Sigmoid colon (tissue), 7 donors: Measurements from ENCODE around the gene TTC22. TPM values are rescaled to one million over a fixed set of nuclear protein-coding genes. Genes with fewer than 3 reads are reported as not detected.

Experiments used
- DNase-seq: peaks from one replicate; pipeline ENCODE4 v3.0.0-alpha.2; 2019
- H3K27ac ChIP-seq, 4 donors: fragments of 200-600 bp; sonication (generic); one replicate each; pipeline ENCODE4 v1.5.1; 2016 to 2019; ENCODE audit warnings: mild to moderate bottlenecking in 1 of 4
- H3K27me3 ChIP-seq, 3 donors: fragments of 200-600 bp; sonication (generic); one replicate each; pipeline ENCODE4 v1.5.1; 2019; ENCODE audit warnings: mild to moderate bottlenecking in 1 of 3
- H3K36me3 ChIP-seq, 4 donors: fragments of 200-600 bp; sonication (generic); one replicate each; pipeline ENCODE4 v1.5.1; 2016 to 2019
- H3K4me1 ChIP-seq, 4 donors: fragments of 200-600 bp; sonication (generic); one replicate each; pipeline ENCODE4 v1.5.1; 2017 to 2019
- H3K4me3 ChIP-seq, 4 donors: fragments of 200-600 bp; sonication (generic); one replicate each; pipeline ENCODE4 v1.5.1; 2017 to 2019; ENCODE audit warnings: mild to moderate bottlenecking in 2 of 4, moderate library complexity in 1 of 4
- H3K9me3 ChIP-seq, 4 donors: fragments of 200-600 bp in 3 of 4; sonication (generic) in 3 of 4; one replicate each; pipeline versions ENCODE4 v1.5.1 to v1.6.1; 2013 to 2019
- CTCF ChIP-seq, 4 experiments: fragments of 450-650 bp in 3 of 4; fragments of 200-600 bp in 1 of 4; IDR thresholded peaks; one replicate each; pipeline ENCODE4 v1.5.1; 2016 to 2019; ENCODE audit warnings: antibody characterized with exemption in 4 of 4, mild to moderate bottlenecking in 3 of 4, moderate library complexity in 2 of 4
- EP300 ChIP-seq, 4 donors: sonication (generic); formaldehyde crosslinking; IDR thresholded peaks; one replicate each; pipeline ENCODE4 v1.6.1; 2017; ENCODE audit warnings: antibody characterized with exemption in 4 of 4
- POLR2A ChIP-seq, 2 donors: fragments of 450-650 bp; IDR thresholded peaks; one replicate each; pipeline ENCODE4 v1.6.1; 2016; ENCODE audit warnings: antibody characterized with exemption in 2 of 2, mild to moderate bottlenecking in 2 of 2, moderate library complexity in 2 of 2
- POLR2AphosphoS5 ChIP-seq, 4 donors: sonication (generic); formaldehyde crosslinking; IDR thresholded peaks; one replicate each; pipeline ENCODE4 v1.6.1; 2017; ENCODE audit warnings: antibody characterized with exemption in 4 of 4
- WGBS, 2 donors: extraction: QIAGEN DNeasy Blood & Tissue Kit; methylation state at CpG; one replicate each; pipeline ENCODE4 v1.1.7; 2013; 5-methylcytosine and 5-hydroxymethylcytosine counted together
- intact Hi-C: fragments of 100-400 bp; cut with DNase I; formaldehyde crosslinking; loops from one replicate; pipeline ENCODE4 v1.15.1; 2023
- polyA plus RNA-seq, 3 donors: library from polyadenylated mRNA; stranded (reverse); fragments of 200-250 nt; gene quantifications; one replicate each; pipeline ENCODE4 v1.2.3, GENCODE V29; 2013
- total RNA-seq, 4 donors: library from RNA; depleted of rRNA; stranded (reverse); fragments of >200 nt; gene quantifications; one replicate each; pipeline ENCODE4 v1.1.0, GENCODE V29; 2016
- donor health status: healthy with polysubstance abuse.
- donor health status: Bipolar disorder and iron deficiency.
- donor health status: healthy.

The TTC22 gene
- total and polyA plus RNA-seq, 7 donors, result 0.81 to 39.1 (median 1.9) TPM

GRCh38 chr1:54835131-54835898 is 34.2 kb upstream of the TTC22 start:
- whole genome bisulfite sequencing, 2 donors, result 58 to 86% methylated on average over 6 of the region's 6 CpGs
- H3K27ac ChIP-seq, result no peak overlapping the region
- no peaks in the 10 kb centered on the region for H3K27me3 ChIP-seq
- no peak for DNase-seq
- H3K9me3 ChIP-seq, result peaks cover 0 to 5% (median 0%) of the 10 kb centered on the region in 4 donors
- TF ChIP-seq CTCF (IDR thresholded peaks at IDR 0.05) (no peak), POLR2AphosphoS5 (IDR thresholded peaks at IDR 0.05) (no peak), POLR2A (IDR thresholded peaks at IDR 0.05) (no peak)
- intact Hi-C loops, result no loop called here
- no peak overlapping the region for H3K4me3 ChIP-seq
- no peaks in the 10 kb centered on the region for H3K4me1 ChIP-seq
- no peaks in the 10 kb centered on the region for H3K36me3 ChIP-seq

GRCh38 chr1:54834007-54834541 is 33.0 kb upstream of the TTC22 start:
- Histone ChIP-seq H3K9me3 (peaks cover 0 to 5% (median 0%) of the 10 kb centered on the region in 4 donors), H3K4me1 (no peaks in the 10 kb centered on the region), H3K27ac (no peak overlapping the region), H3K27me3 (no peaks in the 10 kb centered on the region), H3K4me3 (no peak overlapping the region), H3K36me3 (no peaks in the 10 kb centered on the region)
- DNase-seq, result no peak
- intact Hi-C loops, result no loop called here
- 96 to 99% methylated on average over 1 of the region's 1 CpG for WGBS, 2 donors
- TF ChIP-seq EP300 (IDR thresholded peaks at IDR 0.05) (no peak), CTCF (IDR thresholded peaks at IDR 0.05) (no peak), POLR2AphosphoS5 (IDR thresholded peaks at IDR 0.05) (no peak), POLR2A (IDR thresholded peaks at IDR 0.05) (no peak)

GRCh38 chr1:54833121-54833520 is 32.0 kb upstream of the TTC22 start:
- H3K36me3 ChIP-seq, result no peaks in the 10 kb centered on the region
- no peaks in the 10 kb centered on the region for H3K4me1 ChIP-seq
- DNase-seq, result no peak
- intact Hi-C loops, result no loop called here
- TF ChIP-seq CTCF (IDR thresholded peaks at IDR 0.05), result no peak
- TF ChIP-seq POLR2A (IDR thresholded peaks at IDR 0.05), result no peak
- no peak for TF ChIP-seq POLR2AphosphoS5 (IDR thresholded peaks at IDR 0.05)
- no peak for TF ChIP-seq EP300 (IDR thresholded peaks at IDR 0.05)
- no peak overlapping the region for H3K4me3 ChIP-seq
- H3K9me3 ChIP-seq, result peaks cover 0 to 8% (median 0%) of the 10 kb centered on the region in 4 donors
- WGBS, 2 donors, result 87 to 88% methylated on average over 9 of the region's 9 CpGs
- no peak overlapping the region for H3K27ac ChIP-seq
- H3K27me3 ChIP-seq, result no peaks in the 10 kb centered on the region

GRCh38 chr1:54826226-54826816 is 25.2 kb upstream of the TTC22 start:
- intact Hi-C loops, result no loop called here
- 96% methylated on average over 4 of the region's 4 CpGs for WGBS, 2 donors
- no peaks in the 10 kb centered on the region for H3K4me1 ChIP-seq
- no peak overlapping the region for H3K4me3 ChIP-seq
- no peaks in the 10 kb centered on the region for H3K27me3 ChIP-seq
- no peaks in the 10 kb centered on the region for H3K36me3 ChIP-seq
- TF ChIP-seq EP300 (IDR thresholded peaks at IDR 0.05) (no peak), POLR2AphosphoS5 (IDR thresholded peaks at IDR 0.05) (no peak), POLR2A (IDR thresholded peaks at IDR 0.05) (no peak), CTCF (IDR thresholded peaks at IDR 0.05) (no peak)
- peaks cover 0 to 15% (median 1%) of the 10 kb centered on the region in 4 donors for H3K9me3 ChIP-seq
- no peak for DNase-seq
- no peak overlapping the region for H3K27ac ChIP-seq
